NCI-H128 (cell line): ENCODE data around the gene SMIM10L2A.
"Not testable (repeated sequence)": the region's sequence is repeated elsewhere in the genome, so short reads cannot be mapped to it uniquely, and the experiment has no call there.

Experiments used
- DNase-seq: peaks from one replicate; lab custom pipeline; 2025; ENCODE audit not compliant: unreplicated experiment; lab: John Stamatoyannopoulos, UW

The SMIM10L2A gene

GRCh38 chrX:135449637-135450550 is 28.1 kb downstream of the SMIM10L2A start:
- DNase-seq: no peak

- DNase-seq: no peak
Observed at GRCh38 chrX:135453381-135453780, 31.6 kb downstream of the SMIM10L2A start.

GRCh38 chrX:135454816-135455215 is 33.1 kb downstream of the SMIM10L2A start:
- DNase-seq: no peak

- not testable (repeated sequence) for DNase-seq
Observed at GRCh38 chrX:135461756-135462155, 40.0 kb downstream of the SMIM10L2A start.

GRCh38 chrX:135463937-135464336 is 42.2 kb downstream of the SMIM10L2A start:
- DNase-seq: no peak

GRCh38 chrX:135476378-135476777 is 54.6 kb downstream of the SMIM10L2A start:
- DNase-seq: no peak

GRCh38 chrX:135477576-135477975 is 55.8 kb downstream of the SMIM10L2A start:
- no peak for DNase-seq
